H1 (cell line): ENCODE data around the gene LARP4. TPM values are rescaled to one million over a fixed set of nuclear protein-coding genes. Genes with fewer than 3 reads are reported as not detected.

Experiments
- GTF2F1 ChIP-seq: IDR thresholded peaks from 2 replicates; pipeline ENCODE4 v1.6.1; 2012; ENCODE audit warnings: low read depth, low read length, improper control_type of control experiment, borderline replicate concordance
- polyA plus RNA-seq, 7 experiments: library from polyadenylated mRNA; depleted of rRNA in 3 of 7; stranded (reverse) in 5 of 7; unstranded in 2 of 7; fragments of >200 nt in 5 of 7; fragments of 200-250 nt in 2 of 7; gene quantifications; 1 replicate in 5 of 7; 2 replicates in 1 of 7; 4 replicates in 1 of 7; pipeline versions ENCODE4 v1.2.1 to v1.2.3, GENCODE V29; 2011 to 2013; ENCODE audit warnings: missing spikeins in 2 of 7, mixed read lengths in 2 of 7
- total RNA-seq: library from RNA; stranded (reverse); fragmentation: NEBNext Ultra II Directional; extraction: Animal tissue kit (Norgen Biotek cat#: 25700); gene quantifications from 2 replicates; pipeline ENCODE4 v1.2.1, GENCODE V29; 2021

The LARP4 gene
- total and polyA plus RNA-seq, 2 of the 8 experiments (the other 6 are each of a cell fraction or from before 2014, with no cell fraction given) = 12.8 to 93.9 TPM

DNA sequence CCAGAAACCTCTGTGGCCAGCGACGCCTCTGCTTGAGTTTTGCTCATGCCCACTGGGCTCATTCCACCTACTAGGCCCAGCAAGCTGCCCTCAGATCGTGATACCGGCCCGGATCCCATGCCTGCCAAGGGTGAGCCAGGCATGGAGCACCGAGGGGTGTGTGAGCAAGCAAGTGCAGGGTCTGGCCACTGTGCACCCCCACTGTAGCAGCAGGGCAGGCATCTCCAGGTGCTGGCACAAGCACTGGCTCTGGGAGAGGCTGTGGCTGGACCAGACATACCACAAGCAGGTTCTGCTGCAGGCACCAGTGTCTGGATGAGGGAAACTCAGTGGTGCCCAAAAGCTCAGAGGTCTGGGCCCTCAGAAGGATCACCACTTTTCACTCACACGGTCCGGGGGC, 24.9 kb upstream of the LARP4 start (continued):
- no peak for TF ChIP-seq GTF2F1
- TF ChIP-seq, all 59 proteins: peak for 0
